Astrocyte (in vitro differentiated cells and primary cell): Measurements from ENCODE around the gene VWA2. TPM values are rescaled to one million over a fixed set of nuclear protein-coding genes. Genes with fewer than 3 reads are reported as not detected.

ENCODE experiments used
- DNase-seq: peaks from one replicate; pipeline ENCODE4 v3.0.0-alpha.2; 2010; ENCODE audit warnings: low read depth
- FAIRE-seq: peaks from 2 replicates; lab custom pipeline; 2011; peaks lifted over from hg19 to GRCh38; lab: Jason Lieb, UNC
- H2AFZ ChIP-seq: 2 replicates; pipeline ENCODE4 v1.6.0; 2012; ENCODE audit warnings: low read depth, low read length, inconsistent platforms
- H3K27ac ChIP-seq: 2 replicates; pipeline ENCODE4 v1.5.1; 2011; ENCODE audit warnings: low read depth, low read length, inconsistent platforms
- H3K27me3 ChIP-seq: 2 replicates; pipeline ENCODE4 v1.6.0; 2011; ENCODE audit warnings: low read length, inconsistent platforms; ENCODE audit not compliant: insufficient read depth
- H3K36me3 ChIP-seq: 2 replicates; pipeline ENCODE4 v1.5.1; 2011; ENCODE audit warnings: low read length, inconsistent platforms; ENCODE audit not compliant: insufficient read depth
- H3K4me1 ChIP-seq: 2 replicates; pipeline ENCODE4 v1.5.1; 2011; ENCODE audit warnings: low read length, inconsistent platforms; ENCODE audit not compliant: insufficient read depth
- H3K4me2 ChIP-seq: 2 replicates; pipeline ENCODE4 v1.6.0; 2012; ENCODE audit warnings: low read length, inconsistent platforms
- H3K4me3 ChIP-seq: 2 replicates; pipeline ENCODE4 v1.5.1; 2011; ENCODE audit warnings: low read depth, mild to moderate bottlenecking, low read length, inconsistent platforms; ENCODE audit not compliant: insufficient read depth
- H3K79me2 ChIP-seq: 2 replicates; pipeline ENCODE4 v1.6.0; 2012; ENCODE audit warnings: mild to moderate bottlenecking, low read length, inconsistent platforms; ENCODE audit not compliant: insufficient read depth
- H3K9ac ChIP-seq: 2 replicates; pipeline ENCODE4 v1.6.0; 2012; ENCODE audit warnings: mild to moderate bottlenecking, low read length, inconsistent platforms
- H3K9me3 ChIP-seq: 2 replicates; pipeline ENCODE4 v1.5.1; 2012; ENCODE audit warnings: low read depth, mild to moderate bottlenecking, low read length, inconsistent platforms; ENCODE audit not compliant: insufficient read depth
- H4K20me1 ChIP-seq: 2 replicates; pipeline ENCODE4 v1.6.0; 2012; ENCODE audit warnings: low read length, inconsistent platforms; ENCODE audit not compliant: insufficient read depth
- H3K27ac Mint-ChIP-seq: one replicate; pipeline ENCODE4 v1.8.0; 2021; ENCODE audit warnings: mild to moderate bottlenecking, mixed read lengths; ENCODE audit not compliant: unreplicated experiment
- H3K27me3 Mint-ChIP-seq: one replicate; pipeline ENCODE4 v1.8.0; 2021; ENCODE audit warnings: low read depth, mixed read lengths; ENCODE audit not compliant: unreplicated experiment
- H3K36me3 Mint-ChIP-seq: one replicate; pipeline ENCODE4 v1.8.0; 2021; ENCODE audit warnings: low read depth, mixed read lengths; ENCODE audit not compliant: unreplicated experiment
- H3K4me1 Mint-ChIP-seq: one replicate; pipeline ENCODE4 v1.8.0; 2021; ENCODE audit warnings: low read depth, mixed read lengths; ENCODE audit not compliant: unreplicated experiment
- H3K4me3 Mint-ChIP-seq: one replicate; pipeline ENCODE4 v1.8.0; 2021; ENCODE audit warnings: mild to moderate bottlenecking, moderate library complexity, mixed read lengths; ENCODE audit not compliant: unreplicated experiment
- H3K9me3 Mint-ChIP-seq: one replicate; pipeline ENCODE4 v1.8.0; 2021; ENCODE audit warnings: mild to moderate bottlenecking, mixed read lengths; ENCODE audit not compliant: unreplicated experiment
- CTCF ChIP-seq: IDR thresholded peaks from 2 replicates; pipeline ENCODE4 v1.5.1; 2011; ENCODE audit warnings: low read depth, mild to moderate bottlenecking, inconsistent platforms, low read length, moderate library complexity; ENCODE audit not compliant: insufficient read depth
- EZH2 ChIP-seq: IDR thresholded peaks from 2 replicates; pipeline ENCODE4 v1.6.1; 2012; ENCODE audit warnings: mild to moderate bottlenecking, low read length, inconsistent platforms; ENCODE audit not compliant: insufficient read depth
- total RNA-seq: library from RNA; stranded (reverse); gene quantifications from 2 replicates; pipeline ENCODE4 v1.2.1, GENCODE V29; 2021

The VWA2 gene
- total RNA-seq, 1 donor from 2014 or later, result 0.25 TPM

DNA sequence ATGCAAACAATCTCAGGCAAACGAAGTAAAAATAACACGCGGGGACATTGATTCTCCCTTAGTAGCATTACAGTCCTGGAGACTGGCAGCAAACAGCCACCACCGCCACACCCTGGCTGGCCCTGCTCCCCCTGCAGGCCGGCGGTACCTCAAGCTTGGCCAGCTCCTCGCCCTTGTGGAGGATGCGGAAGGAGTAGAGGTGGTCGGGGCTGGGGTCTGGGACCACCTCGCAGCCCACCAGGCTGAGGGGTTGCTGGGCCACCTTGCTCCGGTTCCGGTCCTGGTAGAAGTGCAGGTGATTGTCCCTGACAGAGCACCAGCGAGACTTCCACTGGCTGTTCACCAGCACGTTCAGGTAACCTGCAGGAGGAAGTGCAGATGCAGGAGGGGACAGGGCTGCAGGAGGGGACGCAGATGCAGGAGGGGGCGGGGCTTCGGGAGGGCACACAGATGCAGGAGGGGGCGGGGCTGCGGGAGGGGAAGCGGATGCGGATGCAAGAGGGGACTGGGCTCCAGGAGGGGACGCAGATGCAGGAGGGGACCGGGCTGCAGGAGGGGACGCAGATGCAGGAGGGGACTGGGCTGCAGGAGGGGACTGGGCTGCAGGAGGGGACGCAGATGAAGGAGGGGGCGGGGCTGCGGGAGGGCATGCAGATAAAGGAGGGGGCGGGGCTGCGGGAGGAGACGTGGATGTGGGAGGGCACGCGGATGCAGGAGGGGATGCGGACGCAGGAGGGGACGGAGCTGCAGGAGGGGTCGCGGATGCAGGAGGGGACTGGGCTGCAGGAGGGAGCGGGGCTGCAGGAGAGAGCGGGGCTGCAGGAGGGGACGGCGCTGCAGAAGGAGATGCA lies 65.7 kb downstream of the VWA2 start:
- FAIRE-seq (peak; percentile 47), DNase-seq (no peak)
- Histone ChIP-seq H2AFZ (peak overlapping the region; percentile 62), H3K27me3 (no peaks in the 10 kb centered on the region), H3K9ac (peak overlapping the region; percentile 58), H3K4me1 (peaks cover 41% of the 10 kb centered on the region), H3K4me3 (peak overlapping the region; percentile 45), H4K20me1 (no peaks in the 10 kb centered on the region), H3K36me3 (no peaks in the 10 kb centered on the region), H3K79me2 (no peaks in the 10 kb centered on the region), H3K9me3 (no peaks in the 10 kb centered on the region), H3K4me2 (peak overlapping the region; percentile 82), H3K27ac (peak overlapping the region; percentile 32)
- Mint-ChIP-seq H3K27ac (peak overlapping the region; percentile 88), H3K27me3 (no peaks in the 10 kb centered on the region), H3K9me3 (peaks cover 2% of the 10 kb centered on the region), H3K4me3 (peak overlapping the region; percentile 74), H3K36me3 (peaks cover 25% of the 10 kb centered on the region), H3K4me1 (peaks cover 42% of the 10 kb centered on the region)
- TF ChIP-seq CTCF, result peak; percentile 46
- no peak for TF ChIP-seq EZH2

DNA sequence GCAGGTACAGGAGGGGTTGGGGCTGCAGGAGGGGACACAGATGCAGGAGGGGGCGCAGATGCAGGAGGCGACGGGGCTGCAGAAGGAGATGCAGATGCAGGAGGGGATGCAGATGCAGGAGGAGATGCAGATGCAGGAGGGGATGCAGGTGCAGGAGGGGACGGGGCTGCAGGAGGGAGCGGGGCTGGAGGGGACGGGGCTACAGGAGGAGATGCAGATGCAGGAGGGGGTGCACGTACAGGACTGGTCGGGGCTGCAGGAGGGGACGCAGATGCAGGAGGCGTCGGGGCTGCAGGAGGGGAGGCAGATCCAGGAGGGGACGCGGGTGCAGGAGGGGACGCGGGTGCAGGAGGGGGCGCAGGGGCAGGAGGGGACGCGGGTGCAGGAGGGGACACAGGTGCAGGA lies 66.5 kb downstream of the VWA2 start:
- Histone ChIP-seq H4K20me1 (no peaks in the 10 kb centered on the region), H3K9me3 (no peaks in the 10 kb centered on the region), H3K4me1 (peaks cover 42% of the 10 kb centered on the region), H3K4me2 (no peak overlapping the region), H3K27ac (no peak overlapping the region), H3K36me3 (no peaks in the 10 kb centered on the region), H3K4me3 (no peak overlapping the region), H3K27me3 (no peaks in the 10 kb centered on the region), H2AFZ (no peak overlapping the region), H3K9ac (no peak overlapping the region), H3K79me2 (no peaks in the 10 kb centered on the region)
- no peak for TF ChIP-seq EZH2
- no peak overlapping the region for H3K4me3 Mint-ChIP-seq
- H3K27ac Mint-ChIP-seq, result no peak overlapping the region
- no peak for FAIRE-seq
- no peaks in the 10 kb centered on the region for H3K27me3 Mint-ChIP-seq
- peaks cover 2% of the 10 kb centered on the region for H3K9me3 Mint-ChIP-seq
- H3K36me3 Mint-ChIP-seq, result peaks cover 19% of the 10 kb centered on the region
- peaks cover 46% of the 10 kb centered on the region for H3K4me1 Mint-ChIP-seq
- DNase-seq, result no peak

GRCh38 chr10:114306116-114306973 lies 67.3 kb downstream of the VWA2 start:
- Histone ChIP-seq H3K4me2 (peak overlapping the region; percentile 46), H3K9me3 (no peaks in the 10 kb centered on the region), H3K4me3 (no peak overlapping the region), H3K79me2 (no peaks in the 10 kb centered on the region), H4K20me1 (no peaks in the 10 kb centered on the region), H3K9ac (peak overlapping the region; percentile 22), H3K27me3 (no peaks in the 10 kb centered on the region), H3K36me3 (no peaks in the 10 kb centered on the region), H3K4me1 (peaks cover 42% of the 10 kb centered on the region), H2AFZ (no peak overlapping the region), H3K27ac (peak overlapping the region; percentile 13)
- Mint-ChIP-seq H3K9me3 (peaks cover 2% of the 10 kb centered on the region), H3K36me3 (peaks cover 12% of the 10 kb centered on the region), H3K27me3 (no peaks in the 10 kb centered on the region), H3K4me3 (no peak overlapping the region), H3K27ac (peak overlapping the region; percentile 82), H3K4me1 (peaks cover 48% of the 10 kb centered on the region)
- FAIRE-seq, result peak; percentile 93
- TF ChIP-seq EZH2, result no peak
- no peak for TF ChIP-seq CTCF
- peak; percentile 99 for DNase-seq
